HCT116 (cell line): ENCODE data around the gene KRT83. TPM values are rescaled to one million over a fixed set of nuclear protein-coding genes. Genes with fewer than 3 reads are reported as not detected.

Source experiments
- ATAC-seq: fragments of 200-7000 bp; cut with Tn5 transposase; 2 replicates; pipeline ENCODE4 v1.9.1; 2020; ENCODE audit warnings: mild to moderate bottlenecking, moderate library complexity
- BruUV-seq: library from RNA; stranded (reverse); fragments of 400-500 nt; replicated peaks from 2 replicates; lab custom pipeline; 2021; lab: Mats Ljungman, UMichigan
- CTCF ChIA-PET: fragments of 300-600 bp; sonication (Branson Sonifier 250); formaldehyde crosslinking; loops from one replicate; lab custom pipeline; 2021; ENCODE audit warnings: antibody characterized with exemption; lab: Charles Lee
- POLR2A ChIA-PET: fragments of 300-600, 350-600 bp; sonication (Branson Sonifier 250); formaldehyde crosslinking; loops from one replicate; lab custom pipeline; 2021; ENCODE audit warnings: antibody characterized with exemption; lab: Charles Lee
- RAD21 ChIA-PET, 2 experiments: fragments of 300-600 bp; sonication (Branson Sonifier 250); formaldehyde crosslinking; loops; one replicate each; lab custom pipeline; 2023; ENCODE audit warnings: low total read pairs in 2 of 2; ENCODE audit not compliant: uncharacterized antibody in 2 of 2, unreplicated experiment in 2 of 2, low non-redundant PET in 1 of 2; lab: Charles Lee
- DNase-seq: peaks from one replicate; pipeline ENCODE4 v3.0.0-alpha.2; 2010; ENCODE audit warnings: low read depth, low spot score
- H2AFZ ChIP-seq: fragments of 200-600 bp; shearing (Covaris generic), sonication (generic); 2 replicates; pipeline ENCODE4 v1.6.1; 2017; ENCODE audit warnings: low read depth, mixed run types, mixed read lengths, antibody characterized with exemption, low read length; ENCODE audit not compliant: poor library complexity, severe bottlenecking
- H3K27ac ChIP-seq: 2 replicates; pipeline ENCODE4 v1.5.1; 2012; ENCODE audit warnings: low read depth, low read length
- H3K27me3 ChIP-seq: fragments of 200-600 bp; sonication (generic); 2 replicates; pipeline ENCODE4 v1.6.1; 2016; ENCODE audit warnings: mixed run types, low read length, mixed read lengths; ENCODE audit not compliant: insufficient read depth
- H3K36me3 ChIP-seq, 2 experiments: fragments of 200-500 bp in 1 of 2; fragments of 200-600 bp in 1 of 2; sonication (Bioruptor generic) in 1 of 2; sonication (generic) in 1 of 2; 2 replicates each; pipeline versions ENCODE4 v1.5.1 to v1.6.1; 2014 to 2016; ENCODE audit warnings: low read length in 2 of 2, inconsistent platforms in 1 of 2, mixed read lengths in 1 of 2, mixed run types in 1 of 2; ENCODE audit not compliant: insufficient read depth in 2 of 2, control insufficient read depth in 1 of 2
- H3K4me1 ChIP-seq, 2 experiments: fragments of 200-600 bp in 1 of 2; sonication (generic) in 1 of 2; 2 replicates each; pipeline versions ENCODE4 v1.5.1 to v1.6.1; 2012 to 2017; ENCODE audit warnings: low read length in 2 of 2, inconsistent platforms in 1 of 2, mild to moderate bottlenecking in 1 of 2, mixed read lengths in 1 of 2, mixed run types in 1 of 2, moderate library complexity in 1 of 2; ENCODE audit not compliant: insufficient read depth in 2 of 2, control insufficient read depth in 1 of 2
- H3K4me2 ChIP-seq: fragments of 200-600 bp; sonication (generic); 2 replicates; pipeline ENCODE4 v1.6.1; 2017; ENCODE audit warnings: mixed run types, low read length, mixed read lengths
- H3K4me3 ChIP-seq, 2 experiments: fragments of 200-600 bp in 1 of 2; sonication (generic) in 1 of 2; replicated peaks in 1 of 2; 2 replicates each; pipeline ENCODE4 v1.5.1; 2011 to 2016; ENCODE audit warnings: low read length in 2 of 2, control low read depth in 1 of 2, low read depth in 1 of 2, mild to moderate bottlenecking in 1 of 2, mixed read lengths in 1 of 2, mixed run types in 1 of 2
- H3K79me2 ChIP-seq: fragments of 200-600 bp; sonication (generic); 2 replicates; pipeline ENCODE4 v1.6.1; 2017; ENCODE audit warnings: mild to moderate bottlenecking, mixed run types, low read length, moderate library complexity, mixed read lengths; ENCODE audit not compliant: insufficient read depth
- H3K9ac ChIP-seq: fragments of 200-600 bp; sonication (generic); 2 replicates; pipeline ENCODE4 v1.6.1; 2016; ENCODE audit warnings: low read length, mixed read lengths
- H3K9me2 ChIP-seq: fragments of 200-600 bp; sonication (generic), shearing (Covaris generic); 2 replicates; pipeline ENCODE4 v1.6.1; 2017; ENCODE audit warnings: mixed run types, mild to moderate bottlenecking, moderate library complexity; ENCODE audit not compliant: insufficient read depth
- H3K9me3 ChIP-seq, 2 experiments: fragments of 200-500 bp in 1 of 2; fragments of 200-600 bp in 1 of 2; sonication (Bioruptor generic) in 1 of 2; sonication (generic) in 1 of 2; 2 replicates each; pipeline ENCODE4 v1.6.1; 2014 to 2017; ENCODE audit warnings: low read length in 2 of 2, mixed read lengths in 2 of 2, inconsistent platforms in 1 of 2, low read depth in 1 of 2, mild to moderate bottlenecking in 1 of 2, mixed run types in 1 of 2, moderate library complexity in 1 of 2; ENCODE audit not compliant: control insufficient read depth in 1 of 2, insufficient read depth in 1 of 2
- H4K20me1 ChIP-seq: fragments of 200-600 bp; sonication (generic), shearing (Covaris generic); 2 replicates; pipeline ENCODE4 v1.6.1; 2017; ENCODE audit warnings: mixed run types, mild to moderate bottlenecking, moderate library complexity; ENCODE audit not compliant: insufficient read depth
- CBX3 ChIP-seq: IDR thresholded peaks from 2 replicates; pipeline ENCODE4 v1.6.1; 2012; ENCODE audit warnings: low read depth
- EZH2 ChIP-seq: fragments of 200-600 bp; sonication (generic); IDR thresholded peaks from 2 replicates; pipeline ENCODE4 v1.6.1; 2017; ENCODE audit warnings: antibody characterized with exemption, mixed run types
- EZH2phosphoT487 ChIP-seq: fragments of 200-600 bp; IDR thresholded peaks from 2 replicates; pipeline ENCODE4 v1.6.1; 2018; ENCODE audit warnings: antibody characterized with exemption, borderline replicate concordance
- FOSL1 ChIP-seq: IDR thresholded peaks from 2 replicates; pipeline ENCODE4 v1.6.1; 2012; ENCODE audit warnings: low read depth
- JUND ChIP-seq: IDR thresholded peaks from 2 replicates; pipeline ENCODE4 v1.6.1; 2012
- POLR2AphosphoS5 ChIP-seq: IDR thresholded peaks from 2 replicates; pipeline ENCODE4 v1.6.1; 2011; ENCODE audit warnings: mild to moderate bottlenecking, low read depth, low read length, moderate library complexity
- SIN3A ChIP-seq: IDR thresholded peaks from 2 replicates; pipeline ENCODE4 v1.6.1; 2012; ENCODE audit warnings: low read depth
- SP1 ChIP-seq: IDR thresholded peaks from 2 replicates; pipeline ENCODE4 v1.6.1; 2012; ENCODE audit warnings: low read depth
- SRF ChIP-seq: IDR thresholded peaks from 2 replicates; pipeline ENCODE4 v1.6.1; 2012; ENCODE audit warnings: low read depth
- TCF7L2 ChIP-seq: IDR thresholded peaks from 2 replicates; pipeline ENCODE4 v1.7.0; 2011; ENCODE audit warnings: borderline replicate concordance, inconsistent platforms; ENCODE audit not compliant: insufficient read depth, insufficient read length; ENCODE audit errors: extremely low read depth
- YY1 ChIP-seq: IDR thresholded peaks from 2 replicates; pipeline ENCODE4 v1.6.1; 2011; ENCODE audit warnings: low read length, low read depth, moderate library complexity, mild to moderate bottlenecking; ENCODE audit not compliant: insufficient replicate concordance; ENCODE audit errors: extremely low read depth
- intact Hi-C: fragments of 100-400 bp; cut with micrococcal nuclease; formaldehyde crosslinking; loops from 2 replicates; pipeline ENCODE4 v1.10.0; 2022
- total RNA-seq: library from RNA; stranded (reverse); gene quantifications from one replicate; pipeline ENCODE4 v1.2.1, GENCODE V29; 2021; ENCODE audit not compliant: unreplicated experiment
- TF ChIP-seq, protein P1 (sequence below): IDR thresholded peaks from 2 replicates; pipeline ENCODE4 v1.6.1; 2012
- TF ChIP-seq, protein P2 (sequence below): IDR thresholded peaks from 2 replicates; pipeline ENCODE4 v1.6.1; 2011; ENCODE audit warnings: mild to moderate bottlenecking, low read length, moderate library complexity; ENCODE audit not compliant: insufficient replicate concordance; ENCODE audit errors: extremely low read depth
- TF ChIP-seq, protein P3 (sequence below), 3 experiments: fragments of 200-600 bp in 1 of 3; sonication (generic) in 1 of 3; IDR thresholded peaks in 2 of 3; conservative IDR thresholded peaks in 1 of 3; 2 replicates each; pipeline ENCODE4 v1.5.1; 2012 to 2017; ENCODE audit warnings: low read depth in 2 of 3, low read length in 2 of 3, antibody characterized with exemption in 1 of 3, borderline replicate concordance in 1 of 3, control low read depth in 1 of 3, mild to moderate bottlenecking in 1 of 3, mixed read lengths in 1 of 3, mixed run types in 1 of 3, moderate library complexity in 1 of 3; ENCODE audit not compliant: insufficient read depth in 1 of 3

KRT83 gene
- total RNA-seq, 1 experiment from 2014 or later, result not detected

DNA sequence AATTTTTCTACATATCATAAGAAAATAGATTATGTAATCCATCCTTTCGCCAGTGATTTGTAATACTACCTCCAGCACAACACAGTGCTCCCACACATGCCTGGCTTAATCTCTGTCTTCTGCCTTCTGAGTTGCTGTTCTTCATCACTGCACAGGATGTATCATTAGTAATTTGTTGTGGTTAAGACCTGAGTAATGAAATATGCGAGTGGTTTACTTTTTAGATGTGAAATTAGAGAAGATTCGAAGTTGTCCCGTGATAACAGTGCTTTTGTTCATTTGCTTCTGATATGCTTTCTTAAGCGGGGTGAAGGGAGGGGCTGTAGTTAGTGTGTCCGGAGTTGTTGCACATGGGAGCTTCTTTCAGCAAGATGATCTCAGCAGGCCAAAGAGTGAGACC is 28.0 kb upstream of the KRT83 start:
- no peak overlapping the region for H3K9ac ChIP-seq
- peaks cover 14 to 29% of the 10 kb centered on the region in 2 experiments for H3K4me1 ChIP-seq
- ATAC-seq (no peak), DNase-seq (no peak)
- CTCF ChIA-PET, result no interaction called here
- no peaks in the 10 kb centered on the region for H3K9me2 ChIP-seq
- H3K36me3 ChIP-seq, result no peaks in the 10 kb centered on the region
- H3K79me2 ChIP-seq, result no peaks in the 10 kb centered on the region
- intact Hi-C loops, result no loop called here
- no peaks in the 10 kb centered on the region; the same call in 1 of the 2 replicates for H3K27me3 ChIP-seq
- TF ChIP-seq, protein P1, sequence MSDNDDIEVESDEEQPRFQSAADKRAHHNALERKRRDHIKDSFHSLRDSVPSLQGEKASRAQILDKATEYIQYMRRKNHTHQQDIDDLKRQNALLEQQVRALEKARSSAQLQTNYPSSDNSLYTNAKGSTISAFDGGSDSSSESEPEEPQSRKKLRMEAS, result no peak
- TF ChIP-seq EZH2phosphoT487 (no peak), FOSL1 (no peak), EZH2 (no peak), YY1 (no peak)
- no peak overlapping the region for H3K4me2 ChIP-seq
- POLR2A ChIA-PET, result no interaction called here
- no TSS peak for BruUV-seq
- H3K27ac ChIP-seq, result no peak overlapping the region
- no peaks in the 10 kb centered on the region for H4K20me1 ChIP-seq
- H3K9me3 ChIP-seq, result no peaks in the 10 kb centered on the region
- no peak overlapping the region for H3K4me3 ChIP-seq
- RAD21 ChIA-PET, result no interaction called here
- H2AFZ ChIP-seq, result no peak overlapping the region

DNA sequence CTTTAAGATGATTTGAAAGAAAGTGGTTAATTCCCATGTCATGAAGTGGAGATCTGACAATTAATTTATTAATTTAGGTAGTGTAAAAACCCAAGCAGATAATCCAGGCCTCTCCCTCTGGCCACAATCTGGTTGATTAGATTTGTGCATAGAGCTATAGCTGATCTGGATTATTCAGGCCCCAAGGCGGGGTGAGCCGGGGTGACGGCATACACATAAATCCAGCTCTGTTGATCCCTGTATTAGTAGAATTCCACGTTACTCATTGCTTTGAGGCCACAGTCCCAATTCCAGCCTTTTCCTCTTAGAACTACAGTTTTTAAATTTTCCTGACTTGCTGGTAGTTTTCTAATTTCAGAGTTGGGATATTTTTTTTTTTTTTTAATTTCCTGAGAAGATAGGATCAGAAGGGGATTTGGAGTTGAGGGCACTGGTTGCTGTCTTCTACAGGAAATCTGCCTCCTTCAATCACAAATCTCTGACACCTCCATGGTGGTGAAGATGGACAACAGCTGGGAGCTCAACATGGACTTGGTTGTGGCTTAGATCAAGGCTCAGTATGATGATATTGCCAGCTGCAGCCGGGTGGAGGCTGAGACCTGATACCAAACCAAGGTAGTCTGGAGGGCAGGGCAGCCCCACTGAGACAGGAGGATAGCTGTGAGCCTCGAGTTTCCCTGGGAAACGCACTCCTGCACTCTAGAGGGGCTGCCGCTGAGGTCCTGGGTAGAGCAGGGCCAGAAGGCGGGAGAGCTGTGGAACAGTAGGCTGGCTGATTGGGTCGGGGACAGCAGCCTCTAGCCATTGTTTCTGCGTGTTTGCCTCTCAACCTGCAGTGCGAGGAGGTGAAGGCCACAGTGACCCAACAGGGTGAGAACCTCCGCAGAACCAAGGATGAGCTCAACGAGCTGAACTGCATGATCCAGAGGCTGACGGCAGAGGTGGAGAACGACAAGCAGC is 26.6 kb upstream of the KRT83 start:
- H3K79me2 ChIP-seq, result no peaks in the 10 kb centered on the region
- ChIA-PET CTCF (interaction anchor here (0.8 to 1.7 kb wide), 3 partner anchors 14 to 69 kb away, joined by 3 to 4 read pairs (median 3); no protein-coding TSS in a partner anchor), POLR2A (no interaction called here), RAD21 (no interaction called here)
- H3K9me3 ChIP-seq, result no peaks in the 10 kb centered on the region
- no peak overlapping the region for H3K9ac ChIP-seq
- H2AFZ ChIP-seq, result no peak overlapping the region
- DNase-seq, result no peak
- intact Hi-C loops, result no loop called here
- H3K4me2 ChIP-seq, result no peak overlapping the region
- H3K27me3 ChIP-seq, result no peaks in the 10 kb centered on the region
- no peak for ATAC-seq
- H4K20me1 ChIP-seq, result no peaks in the 10 kb centered on the region
- H3K4me3 ChIP-seq, result no peak overlapping the region
- H3K36me3 ChIP-seq, result no peaks in the 10 kb centered on the region
- no TSS peak for BruUV-seq
- H3K4me1 ChIP-seq, result peaks cover 14 to 29% of the 10 kb centered on the region in 2 experiments
- H3K27ac ChIP-seq, result no peak overlapping the region
- no peaks in the 10 kb centered on the region for H3K9me2 ChIP-seq
- TF ChIP-seq CBX3 (no peak), EZH2 (no peak), SIN3A (no peak), TCF7L2 (no peak), JUND (no peak), SP1 (no peak), YY1 (no peak), EZH2phosphoT487 (no peak), FOSL1 (no peak), SRF (no peak), POLR2AphosphoS5 (no peak)
- TF ChIP-seq, protein P2, sequence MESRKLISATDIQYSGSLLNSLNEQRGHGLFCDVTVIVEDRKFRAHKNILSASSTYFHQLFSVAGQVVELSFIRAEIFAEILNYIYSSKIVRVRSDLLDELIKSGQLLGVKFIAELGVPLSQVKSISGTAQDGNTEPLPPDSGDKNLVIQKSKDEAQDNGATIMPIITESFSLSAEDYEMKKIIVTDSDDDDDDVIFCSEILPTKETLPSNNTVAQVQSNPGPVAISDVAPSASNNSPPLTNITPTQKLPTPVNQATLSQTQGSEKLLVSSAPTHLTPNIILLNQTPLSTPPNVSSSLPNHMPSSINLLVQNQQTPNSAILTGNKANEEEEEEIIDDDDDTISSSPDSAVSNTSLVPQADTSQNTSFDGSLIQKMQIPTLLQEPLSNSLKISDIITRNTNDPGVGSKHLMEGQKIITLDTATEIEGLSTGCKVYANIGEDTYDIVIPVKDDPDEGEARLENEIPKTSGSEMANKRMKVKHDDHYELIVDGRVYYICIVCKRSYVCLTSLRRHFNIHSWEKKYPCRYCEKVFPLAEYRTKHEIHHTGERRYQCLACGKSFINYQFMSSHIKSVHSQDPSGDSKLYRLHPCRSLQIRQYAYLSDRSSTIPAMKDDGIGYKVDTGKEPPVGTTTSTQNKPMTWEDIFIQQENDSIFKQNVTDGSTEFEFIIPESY, result no peak
- TF ChIP-seq, protein P3, sequence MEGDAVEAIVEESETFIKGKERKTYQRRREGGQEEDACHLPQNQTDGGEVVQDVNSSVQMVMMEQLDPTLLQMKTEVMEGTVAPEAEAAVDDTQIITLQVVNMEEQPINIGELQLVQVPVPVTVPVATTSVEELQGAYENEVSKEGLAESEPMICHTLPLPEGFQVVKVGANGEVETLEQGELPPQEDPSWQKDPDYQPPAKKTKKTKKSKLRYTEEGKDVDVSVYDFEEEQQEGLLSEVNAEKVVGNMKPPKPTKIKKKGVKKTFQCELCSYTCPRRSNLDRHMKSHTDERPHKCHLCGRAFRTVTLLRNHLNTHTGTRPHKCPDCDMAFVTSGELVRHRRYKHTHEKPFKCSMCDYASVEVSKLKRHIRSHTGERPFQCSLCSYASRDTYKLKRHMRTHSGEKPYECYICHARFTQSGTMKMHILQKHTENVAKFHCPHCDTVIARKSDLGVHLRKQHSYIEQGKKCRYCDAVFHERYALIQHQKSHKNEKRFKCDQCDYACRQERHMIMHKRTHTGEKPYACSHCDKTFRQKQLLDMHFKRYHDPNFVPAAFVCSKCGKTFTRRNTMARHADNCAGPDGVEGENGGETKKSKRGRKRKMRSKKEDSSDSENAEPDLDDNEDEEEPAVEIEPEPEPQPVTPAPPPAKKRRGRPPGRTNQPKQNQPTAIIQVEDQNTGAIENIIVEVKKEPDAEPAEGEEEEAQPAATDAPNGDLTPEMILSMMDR (IDR thresholded peaks at IDR 0.05 in 2 of 3, conservative IDR thresholded peaks at IDR 0.05 in 1 of 3; ENCODE audit: borderline replicate concordance in 1 of 3, insufficient read depth in 1 of 3, low read depth in 2 of 3, low read length in 2 of 3), result no peak
